ENCODE results near the gene RHBDD1. TPM values are rescaled to one million over a fixed set of nuclear protein-coding genes. Genes with fewer than 3 reads are reported as not detected.

RHBDD1 gene, protein sequence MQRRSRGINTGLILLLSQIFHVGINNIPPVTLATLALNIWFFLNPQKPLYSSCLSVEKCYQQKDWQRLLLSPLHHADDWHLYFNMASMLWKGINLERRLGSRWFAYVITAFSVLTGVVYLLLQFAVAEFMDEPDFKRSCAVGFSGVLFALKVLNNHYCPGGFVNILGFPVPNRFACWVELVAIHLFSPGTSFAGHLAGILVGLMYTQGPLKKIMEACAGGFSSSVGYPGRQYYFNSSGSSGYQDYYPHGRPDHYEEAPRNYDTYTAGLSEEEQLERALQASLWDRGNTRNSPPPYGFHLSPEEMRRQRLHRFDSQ
- total RNA-seq (2014; rRNA removed; shearing (Covaris generic)) = 3.9 and 5.1 TPM in 2 replicates

DNA sequence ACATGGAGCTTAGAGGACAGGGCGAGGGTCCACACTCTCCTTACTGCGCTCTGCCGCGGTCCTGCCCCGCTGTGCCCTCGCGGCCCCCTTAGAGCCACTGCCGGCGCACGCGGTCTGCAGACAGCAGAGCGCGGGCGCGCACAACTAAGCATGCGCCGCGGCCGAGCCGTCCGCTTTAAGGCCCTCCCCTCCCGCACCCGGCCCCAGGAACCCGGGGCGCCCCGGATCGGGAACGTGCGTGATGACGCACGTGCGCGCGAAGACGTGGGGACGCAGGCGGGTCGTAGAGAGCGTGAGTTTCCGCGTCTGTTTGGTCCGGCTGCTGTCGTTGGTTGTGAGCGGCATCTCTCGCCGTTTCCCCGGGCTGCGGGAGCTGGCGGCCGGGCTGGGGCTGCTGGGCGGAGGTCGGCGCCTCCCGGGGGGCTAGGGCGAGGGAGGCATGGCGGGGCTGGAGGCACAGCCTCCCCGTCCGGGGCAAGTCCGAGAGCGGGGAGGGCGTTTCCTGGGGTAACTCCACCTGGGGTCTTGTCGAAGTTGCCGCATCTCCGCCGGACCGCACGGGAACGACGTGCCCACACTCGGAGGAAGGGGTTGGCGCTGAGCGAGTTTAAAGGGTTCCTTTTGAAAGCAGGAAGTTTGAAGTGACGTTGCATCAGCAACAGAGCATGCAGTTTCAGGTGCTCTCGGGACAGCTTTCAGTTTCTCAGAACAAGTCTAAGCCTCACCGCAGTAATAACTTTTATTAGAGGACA lies at the start of gene RHBDD1:
Gene RHBDD1 (plus strand): TSS at position 259 of the 752 bp plus-strand sequence. CDS start 28,640 bp downstream, outside the sequence.
- DNase-seq (ENCODE audit: low spot score) = peak; percentile 80

DNA sequence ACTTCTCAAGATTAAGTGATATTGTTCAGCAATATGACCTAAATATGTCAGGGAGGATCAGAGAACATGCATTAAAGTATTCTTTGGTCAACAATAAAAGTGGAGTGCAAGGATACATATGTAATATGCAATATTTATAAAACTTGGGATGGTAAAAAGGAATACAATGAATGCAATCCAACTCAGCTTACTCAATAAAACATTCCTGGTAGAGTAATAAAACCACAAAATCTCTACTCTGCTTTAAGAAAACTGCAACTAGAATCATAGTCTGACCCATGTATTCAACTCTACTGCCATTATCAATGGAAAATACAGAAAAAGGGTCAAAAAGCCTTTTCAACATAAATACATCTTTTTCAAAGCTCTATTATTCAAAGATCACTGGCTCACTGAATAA lies 47.8 kb upstream of the RHBDD1 start:
- DNase-seq (ENCODE audit: low spot score) = no peak

GRCh38 chr2:226788881-226789490 lies 46.9 kb upstream of the RHBDD1 start:
- DNase-seq (ENCODE audit: low spot score) = no peak

- DNase-seq (ENCODE audit: low spot score) = no peak
These were observed 45.8 kb upstream of the RHBDD1 start for GRCh38 chr2:226790011-226790410.

DNA sequence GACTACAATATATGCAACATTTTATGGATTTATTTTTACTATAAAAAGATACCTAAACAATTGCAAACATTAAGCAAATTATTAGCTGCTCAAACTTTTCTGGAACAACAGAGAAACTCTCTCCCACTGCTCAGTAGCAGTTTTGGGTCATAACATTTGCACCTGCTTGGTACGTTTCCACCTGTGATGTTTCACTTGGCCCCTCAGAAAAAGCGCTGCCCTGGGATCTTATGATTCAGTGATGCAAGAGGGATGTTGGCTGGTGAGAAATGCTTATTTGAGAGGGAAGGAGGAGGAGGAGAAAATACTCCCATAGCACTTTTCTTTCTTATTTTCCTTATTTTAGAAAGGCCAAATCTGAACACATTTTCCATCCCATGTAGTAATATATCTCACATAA lies 45.4 kb upstream of the RHBDD1 start:
- DNase-seq (ENCODE audit: low spot score) = no peak

GRCh38 chr2:226791056-226791486 lies 44.8 kb upstream of the RHBDD1 start:
- DNase-seq (ENCODE audit: low spot score) = no peak

GRCh38 chr2:226791487-226792081 lies 44.3 kb upstream of the RHBDD1 start:
- peak; percentile 64 for DNase-seq (ENCODE audit: low spot score)

- no peak for DNase-seq (ENCODE audit: low spot score)
These were observed 43.5 kb upstream of the RHBDD1 start for GRCh38 chr2:226792155-226792881.

DNA sequence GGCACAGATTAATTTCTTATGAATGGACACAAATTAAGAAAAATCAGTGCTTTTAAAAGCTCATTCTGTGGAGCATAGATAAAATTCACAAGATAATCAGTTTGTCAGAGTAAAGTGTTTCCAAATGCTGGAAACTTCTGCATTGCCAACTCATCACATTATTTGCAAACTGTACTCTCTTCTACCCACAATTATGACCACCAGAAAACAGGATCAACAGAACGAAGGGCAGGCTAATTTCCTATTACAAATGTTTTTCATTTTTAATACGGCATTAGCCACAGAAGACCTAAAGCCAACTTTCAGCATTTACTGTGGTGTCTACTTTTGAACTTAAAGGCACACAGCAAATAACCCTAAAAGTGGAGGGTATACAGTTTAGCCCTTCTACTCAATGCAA lies 42.2 kb upstream of the RHBDD1 start:
- DNase-seq (ENCODE audit: low spot score) = no peak

DNA sequence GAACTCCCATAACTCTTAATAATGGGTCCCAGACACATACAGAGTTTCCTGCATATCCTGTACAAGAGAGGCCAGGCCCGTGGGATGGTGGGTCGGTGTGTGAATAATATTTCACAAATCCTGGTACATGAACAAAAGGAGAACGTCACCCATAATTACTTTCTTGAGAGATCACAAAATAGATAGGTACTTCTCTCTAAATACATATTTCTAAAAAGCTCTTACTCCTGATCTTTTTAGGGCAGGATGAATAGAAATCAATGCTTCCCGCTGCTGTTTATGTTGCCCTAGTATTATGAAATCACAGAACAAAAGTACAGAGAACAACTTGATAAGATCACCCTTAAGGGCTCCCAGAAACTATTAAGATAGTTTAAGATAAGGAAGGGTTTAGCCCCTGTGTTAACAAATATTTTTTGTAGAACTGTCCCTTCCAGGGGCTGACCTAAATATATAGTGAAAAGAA lies 41.6 kb upstream of the RHBDD1 start:
- no peak for DNase-seq (ENCODE audit: low spot score)

DNA sequence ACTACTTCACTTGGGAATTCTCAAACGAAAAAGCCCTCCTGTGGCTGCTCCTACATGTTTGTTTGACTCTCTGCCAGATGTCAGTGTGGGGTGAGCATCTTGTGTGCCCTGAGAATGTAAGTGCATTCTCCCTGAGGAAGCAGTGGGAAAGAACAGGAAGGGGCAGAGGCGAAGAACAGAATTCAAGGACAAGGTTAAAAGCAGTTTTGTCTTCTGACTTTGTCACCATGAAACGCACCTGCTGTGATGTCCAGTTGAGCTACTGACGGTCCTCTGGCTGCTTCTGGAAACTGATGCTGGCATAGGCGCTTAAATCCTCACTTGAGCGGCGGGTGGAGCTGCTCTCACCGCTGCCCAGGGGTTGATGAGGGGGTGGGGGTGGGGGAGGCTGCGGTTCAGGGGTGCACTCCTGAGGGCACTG lies 41.1 kb upstream of the RHBDD1 start:
- peak; percentile 19 for DNase-seq (ENCODE audit: low spot score)

DNA sequence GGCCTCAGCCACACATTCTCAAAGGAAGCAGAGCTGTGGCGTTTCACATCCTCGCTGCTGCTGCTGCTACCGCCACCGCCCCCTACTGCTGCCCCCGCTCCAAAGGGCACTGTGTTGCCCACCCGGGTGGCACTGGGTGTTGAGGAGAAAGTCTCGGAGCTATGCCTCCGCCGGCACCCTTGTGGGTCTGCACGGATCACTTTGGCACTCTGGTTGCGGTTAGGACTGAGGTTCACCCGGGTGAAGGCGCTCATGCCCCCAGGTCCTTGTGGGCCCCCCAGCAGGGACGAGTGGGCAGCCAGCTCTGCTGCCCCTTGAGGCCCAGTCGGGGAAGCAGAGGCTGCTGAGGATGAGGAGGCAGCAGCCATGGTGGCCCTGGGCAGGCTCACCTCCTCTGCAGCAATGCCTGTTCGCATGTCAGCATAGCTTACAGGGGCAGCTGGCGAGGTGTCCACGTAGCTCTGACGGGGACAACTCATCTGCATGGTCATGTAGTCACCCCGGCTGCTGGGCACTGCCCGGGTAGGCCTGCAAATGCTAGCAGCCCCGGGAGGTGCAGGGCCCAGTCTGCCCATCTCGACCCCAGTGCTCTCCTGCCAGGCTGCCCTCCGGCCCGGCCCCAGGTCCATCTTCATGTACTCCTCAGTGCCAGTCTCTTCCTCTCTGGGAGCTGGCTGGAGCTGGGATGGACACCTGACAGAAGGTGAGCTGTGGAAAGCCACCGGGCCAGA lies 40.4 kb upstream of the RHBDD1 start:
- DNase-seq (ENCODE audit: low spot score) = no peak

DNA sequence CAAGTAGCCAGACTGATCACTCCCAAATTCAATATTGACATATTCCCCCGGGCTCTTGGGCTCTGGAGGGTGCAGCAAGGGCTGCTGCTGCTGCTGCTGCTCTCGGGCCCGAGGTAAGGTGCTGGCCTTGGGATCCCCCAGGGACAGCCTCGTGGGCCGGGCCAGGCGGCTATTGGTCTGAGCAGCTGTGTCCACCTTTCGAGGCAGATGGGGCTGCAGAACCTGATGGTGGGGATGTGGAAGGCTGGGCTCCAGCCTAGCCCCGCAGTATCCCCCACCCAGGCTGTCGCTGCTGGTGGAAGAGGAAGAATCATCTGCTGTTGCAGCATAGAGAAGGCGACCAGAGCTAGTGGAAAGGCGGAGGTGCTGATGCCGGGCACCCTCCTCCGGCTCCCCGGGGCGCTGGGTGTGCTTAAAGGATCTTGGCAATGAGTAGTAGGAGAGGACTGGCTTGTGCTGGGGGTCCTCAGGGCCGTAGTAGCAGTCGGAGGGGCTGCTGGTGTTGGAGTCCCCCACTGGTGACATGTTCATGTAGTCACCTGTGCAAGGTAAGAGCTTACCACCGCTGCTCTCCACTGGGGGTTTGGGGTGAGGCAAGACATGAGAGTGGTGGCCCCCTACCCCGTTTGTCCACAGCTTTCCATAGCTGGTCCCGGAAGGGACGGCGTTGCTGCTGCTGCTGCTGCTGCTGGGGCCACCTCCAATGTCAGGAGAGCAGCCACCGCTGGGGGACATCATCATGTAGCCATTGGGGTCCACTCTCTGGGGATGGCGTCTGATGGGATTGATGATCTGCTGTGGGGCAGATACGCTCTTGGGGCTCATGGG lies 39.6 kb upstream of the RHBDD1 start:
- DNase-seq (ENCODE audit: low spot score) = no peak

DNA sequence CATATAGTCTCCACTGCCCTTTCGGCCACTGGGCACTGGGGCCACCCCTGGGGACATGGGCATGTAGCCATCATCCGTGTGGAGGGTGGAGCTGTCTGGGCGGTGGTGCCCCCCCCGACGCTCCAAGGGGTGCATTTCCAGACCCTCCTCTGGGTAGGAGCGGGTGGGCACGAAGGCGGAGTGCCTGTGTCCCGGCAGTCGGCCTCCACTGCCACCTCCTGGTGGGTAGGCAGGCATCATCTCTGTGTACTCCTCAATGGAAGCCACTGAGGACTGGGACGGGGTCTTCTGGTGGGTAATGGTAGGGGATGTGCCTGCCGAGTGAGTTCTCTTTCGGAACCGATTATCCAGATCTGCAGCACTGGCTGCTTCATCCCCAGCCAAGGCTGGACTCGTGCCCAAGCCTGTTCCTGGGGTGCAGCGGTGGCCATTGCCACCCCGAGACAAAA lies 39.0 kb upstream of the RHBDD1 start:
- DNase-seq (ENCODE audit: low spot score) = no peak

- DNase-seq (ENCODE audit: low spot score) = no peak
These were observed 38.4 kb upstream of the RHBDD1 start for GRCh38 chr2:226797289-226797988.

- no peak for DNase-seq (ENCODE audit: low spot score)
These were observed 37.8 kb upstream of the RHBDD1 start for GRCh38 chr2:226797989-226798421.

GRCh38 chr2:226798422-226799210 lies 37.2 kb upstream of the RHBDD1 start:
- no peak for DNase-seq (ENCODE audit: low spot score)

Measured in A172 (cell line).